Measurements from ENCODE around the gene USH1C. TPM values are rescaled to one million over a fixed set of nuclear protein-coding genes. Genes with fewer than 3 reads are reported as not detected.

USH1C gene
- total and polyA plus RNA-seq, 2 of the 13 experiments (the other 11 are each of a cell fraction or from before 2014, with no cell fraction given) = not detected

DNA sequence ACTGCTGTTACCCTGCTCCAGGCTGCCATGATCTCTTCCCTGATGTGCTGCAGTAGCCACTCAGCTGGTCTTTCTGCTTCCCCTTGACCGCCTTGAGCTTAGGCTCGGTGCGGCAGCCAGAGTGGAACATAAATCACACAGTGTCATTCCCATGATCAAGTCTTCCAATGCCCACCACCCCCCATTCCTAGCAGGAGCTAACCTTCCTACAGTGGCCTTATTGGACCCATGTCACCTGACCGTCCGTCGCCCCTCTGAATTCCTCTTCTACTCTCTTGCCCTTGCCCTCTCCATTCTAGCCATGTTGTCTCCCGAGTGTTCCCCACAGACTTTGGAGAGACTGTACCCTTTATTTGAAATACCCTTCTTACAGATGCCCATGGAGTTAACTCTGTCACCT is 46.2 kb upstream of the USH1C start:
- no peaks in the 10 kb centered on the region for H3K36me3 ChIP-seq (replicated peaks in 1 of 2; ENCODE audit: control insufficient read depth in 1 of 2, insufficient read depth in 2 of 2, low read length in 2 of 2)
- ATAC-seq = no peak
- FAIRE-seq = no peak
- H3K79me2 ChIP-seq (ENCODE audit: insufficient read depth, low read length) = no peaks in the 10 kb centered on the region
- no peak overlapping the region for H3K4me3 ChIP-seq (replicated peaks in 1 of 3; ENCODE audit: insufficient read depth in 1 of 3, low read depth in 2 of 3, low read length in 3 of 3)
- CTCF ChIA-PET (ENCODE audit: low intra/inter-chr PET ratio, low total read pairs) = no interaction called here
- no peaks in the 10 kb centered on the region for H4K20me1 ChIP-seq (ENCODE audit: insufficient read depth, low read length)
- in situ Hi-C loops (cut with HindIII; ENCODE audit: extremely low pct_ligation_motif_present, low pct_unique_long_range_greater_than_20kb) = no loop called here
- no peak overlapping the region for H3K4me2 ChIP-seq (ENCODE audit: low read depth, low read length)
- no peak overlapping the region for H3K27ac ChIP-seq (ENCODE audit: extremely low read length, insufficient read depth, low read length)
- intact Hi-C loops (cut with micrococcal nuclease; ENCODE audit: unreplicated experiment) = no loop called here
- no peaks in the 10 kb centered on the region for H3K4me1 ChIP-seq (ENCODE audit: insufficient read depth, low read length)
- TF ChIP-seq ZNF451 (CRISPR knock-in tag; IDR thresholded peaks at IDR 0.05) (no peak), MXD4 (CRISPR knock-in tag; IDR thresholded peaks at IDR 0.05) (no peak), HNRNPH1 (optimal IDR thresholded peaks at IDR 0.05; ENCODE audit: low read depth, low read length) (no peak), THAP11 (CRISPR knock-in tag; IDR thresholded peaks at IDR 0.05) (no peak), HHEX (CRISPR knock-in tag; IDR thresholded peaks at IDR 0.05) (no peak), MIXL1 (CRISPR knock-in tag; IDR thresholded peaks at IDR 0.05) (no peak), ZNF879 (CRISPR knock-in tag; IDR thresholded peaks at IDR 0.05) (no peak), TGIF2 (CRISPR knock-in tag; IDR thresholded peaks at IDR 0.05) (no peak), ZBTB7A (CRISPR knock-in tag; IDR thresholded peaks at IDR 0.05) (no peak), NCOA1 (CRISPR knock-in tag; IDR thresholded peaks at IDR 0.05) (no peak), AKAP8 (CRISPR knock-in tag; IDR thresholded peaks at IDR 0.05) (no peak), MZF1 (CRISPR knock-in tag; IDR thresholded peaks at IDR 0.05; ENCODE audit: borderline replicate concordance) (no peak), ZNF546 (CRISPR knock-in tag; conservative IDR thresholded peaks at IDR 0.05) (no peak), PLRG1 (conservative IDR thresholded peaks at IDR 0.05) (no peak), HES4 (CRISPR knock-in tag; IDR thresholded peaks at IDR 0.05; ENCODE audit: borderline replicate concordance) (no peak)
- TF ChIP-seq, protein P1, sequence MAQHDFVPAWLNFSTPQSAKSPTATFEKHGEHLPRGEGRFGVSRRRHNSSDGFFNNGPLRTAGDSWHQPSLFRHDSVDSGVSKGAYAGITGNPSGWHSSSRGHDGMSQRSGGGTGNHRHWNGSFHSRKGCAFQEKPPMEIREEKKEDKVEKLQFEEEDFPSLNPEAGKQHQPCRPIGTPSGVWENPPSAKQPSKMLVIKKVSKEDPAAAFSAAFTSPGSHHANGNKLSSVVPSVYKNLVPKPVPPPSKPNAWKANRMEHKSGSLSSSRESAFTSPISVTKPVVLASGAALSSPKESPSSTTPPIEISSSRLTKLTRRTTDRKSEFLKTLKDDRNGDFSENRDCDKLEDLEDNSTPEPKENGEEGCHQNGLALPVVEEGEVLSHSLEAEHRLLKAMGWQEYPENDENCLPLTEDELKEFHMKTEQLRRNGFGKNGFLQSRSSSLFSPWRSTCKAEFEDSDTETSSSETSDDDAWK (CRISPR knock-in tag; IDR thresholded peaks at IDR 0.05) = no peak
- no TSS peak for BruUV-seq (replicated peaks)
- no peak overlapping the region for H2AFZ ChIP-seq (ENCODE audit: low read length)
- POLR2A ChIA-PET = no interaction called here
- no peak for DNase-seq (ENCODE audit: low spot score)
- 68% methylated on average over 7 of the region's 7 CpGs for WGBS (ENCODE audit: low lambda C conversion rate)
- H3K9ac ChIP-seq (ENCODE audit: insufficient read depth, low read depth, low read length) = no peak overlapping the region
- H3K9me3 ChIP-seq (ENCODE audit: low read length) = no peaks in the 10 kb centered on the region
- H3K27me3 ChIP-seq (ENCODE audit: control insufficient read depth in 1 of 2, insufficient read depth in 2 of 2, low read length in 2 of 2) = peaks cover 0 to 31% of the 10 kb centered on the region in 2 experiments; a peak in 3 of 5 replicates
